GM18858 (cell line): Measurements from ENCODE around the gene GTF2H2C.
A peak's percentile ranks its signal among the peaks of the same experiment; 100 is the strongest.
"Not testable (repeated sequence)": the region's sequence is repeated elsewhere in the genome, so short reads cannot be mapped to it uniquely, and the experiment has no call there.

Experiments
- ATAC-seq: cut with Tn5 transposase; IDR thresholded peaks from one replicate; pipeline ENCODE4 v1.9.1; 2021; ENCODE audit not compliant: unreplicated experiment

The GTF2H2C gene

DNA sequence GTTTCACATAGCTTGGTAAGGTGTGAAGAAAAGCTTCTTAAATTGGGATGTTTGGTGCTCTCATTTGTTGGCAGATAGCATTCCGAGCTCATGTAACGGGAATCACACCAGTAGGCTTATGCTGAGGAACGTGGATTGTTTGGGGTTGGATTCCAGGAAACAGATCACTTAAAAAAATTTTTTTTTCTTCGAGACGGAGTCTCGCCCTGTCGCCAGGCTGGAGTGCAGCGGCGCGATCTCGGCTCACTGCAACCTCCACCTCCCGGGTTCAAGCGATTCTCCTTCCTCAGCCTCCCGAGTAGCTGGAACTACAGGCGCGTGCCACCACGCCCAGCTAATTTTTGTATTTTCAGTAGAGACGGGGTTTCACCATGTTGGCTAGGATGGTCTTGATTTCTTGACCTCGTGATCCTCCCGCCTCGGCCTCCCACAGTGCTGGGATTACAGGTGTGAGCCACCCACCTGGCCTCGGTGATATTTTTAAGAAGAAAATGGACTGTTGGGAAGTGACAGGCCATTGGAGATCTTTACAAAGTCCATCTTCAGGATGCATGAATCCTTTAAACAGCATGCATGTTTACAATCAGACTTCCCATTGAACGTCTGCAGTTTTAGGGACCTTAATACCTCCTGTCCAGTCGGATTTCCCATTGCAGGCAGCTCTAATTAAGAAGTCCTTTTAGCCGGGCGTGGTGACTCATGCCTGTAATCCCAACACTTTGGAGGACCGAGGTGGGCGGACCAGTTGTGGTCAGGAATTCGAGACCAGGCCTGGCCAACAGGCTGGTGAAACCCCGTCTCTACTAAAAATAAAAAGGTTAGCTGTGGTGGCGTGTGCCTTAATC, 818 bp downstream of the GTF2H2C start:
- not testable (repeated sequence) for ATAC-seq

DNA sequence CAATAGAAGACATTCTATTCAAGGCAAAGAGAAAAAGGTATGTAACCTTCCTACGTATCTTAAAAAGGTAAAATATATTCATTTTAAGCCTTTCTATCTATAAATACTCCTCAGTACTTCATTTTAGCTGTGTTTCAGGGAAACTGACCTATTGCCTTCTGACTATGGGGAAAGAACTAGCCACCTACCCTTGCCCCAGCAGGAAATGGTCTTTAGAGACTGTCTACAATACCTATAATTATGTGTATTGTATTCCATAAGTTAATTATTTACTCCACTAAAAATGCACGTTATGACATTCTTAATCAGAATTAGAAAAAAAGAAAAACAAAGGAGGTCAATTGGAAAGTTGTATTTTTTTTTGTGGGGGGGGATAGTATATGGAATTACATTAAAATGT, 6.2 kb downstream of the GTF2H2C start:
- not testable (repeated sequence) for ATAC-seq

DNA sequence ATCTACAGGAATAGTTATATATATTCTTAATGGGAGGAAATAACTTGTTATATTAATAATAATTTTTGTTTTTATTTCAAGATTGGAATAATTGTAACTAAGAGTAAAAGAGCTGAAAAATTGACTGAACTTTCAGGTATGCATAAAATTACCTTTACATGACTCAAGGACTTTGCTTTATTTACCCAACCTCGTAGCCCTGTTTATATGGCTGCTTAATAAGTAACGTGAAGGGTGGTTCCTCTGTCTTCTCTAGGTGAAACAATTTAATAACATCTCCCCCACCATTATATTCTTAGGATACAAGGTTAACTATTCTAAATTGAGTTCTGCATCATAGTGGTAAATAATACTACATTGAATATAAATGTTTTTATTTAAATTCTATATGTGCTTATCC, 8.1 kb downstream of the GTF2H2C start:
- not testable (repeated sequence) for ATAC-seq

DNA sequence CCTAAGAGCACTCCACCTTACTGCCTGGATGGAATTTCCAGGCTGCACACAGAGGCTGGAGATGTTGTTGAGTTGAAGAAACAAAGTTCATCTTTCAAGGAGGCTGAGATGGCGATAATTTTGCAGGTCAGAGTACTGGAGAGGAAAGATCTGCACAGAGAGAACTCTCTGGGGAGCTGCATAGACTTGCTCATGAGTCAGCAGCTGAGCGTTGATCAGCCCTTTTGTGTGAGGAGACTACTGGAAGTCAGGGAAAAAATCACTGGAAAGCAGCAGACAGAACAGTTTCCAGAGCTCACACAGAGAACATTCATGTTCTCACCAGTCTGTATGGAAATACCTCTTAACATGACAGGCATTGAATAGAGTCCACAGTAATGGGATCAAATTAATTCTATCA, 23.4 kb downstream of the GTF2H2C start:
- not testable (repeated sequence) for ATAC-seq

DNA sequence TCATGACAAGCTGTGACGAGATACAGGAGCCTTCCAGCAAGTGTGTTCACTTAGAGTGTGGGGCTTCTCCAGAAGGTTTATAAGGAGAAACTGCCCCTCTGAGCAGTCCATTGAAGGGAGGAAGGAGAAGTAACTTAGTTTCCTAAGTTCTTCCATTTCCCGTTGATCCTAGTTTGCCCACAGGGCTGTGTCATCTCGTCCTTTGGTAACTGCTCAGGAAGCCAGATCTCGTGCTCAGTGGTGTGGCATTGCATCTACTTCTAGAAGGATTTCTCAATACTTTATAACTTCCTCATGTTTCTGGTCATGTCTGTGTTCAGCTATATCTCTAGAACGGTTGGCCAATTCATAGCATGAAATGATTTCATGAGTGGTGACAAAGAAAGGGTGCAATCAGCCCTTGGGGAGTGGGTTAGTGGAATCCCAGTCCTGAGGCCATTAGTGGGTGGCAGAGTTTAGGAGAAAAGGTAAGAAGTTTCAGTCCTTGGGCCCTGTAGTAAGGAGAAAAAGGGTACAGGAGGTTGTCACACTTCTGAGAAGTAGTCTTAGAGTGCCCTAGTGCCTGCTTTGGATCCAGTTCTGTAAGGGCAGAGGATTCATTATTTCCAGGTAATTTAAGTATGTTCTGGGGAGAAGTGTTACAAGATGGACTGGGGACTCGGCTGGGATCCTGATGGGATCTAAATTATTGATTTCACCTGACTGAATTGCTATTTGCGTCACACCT, 36.3 kb downstream of the GTF2H2C start:
- ATAC-seq: not testable (repeated sequence)

DNA sequence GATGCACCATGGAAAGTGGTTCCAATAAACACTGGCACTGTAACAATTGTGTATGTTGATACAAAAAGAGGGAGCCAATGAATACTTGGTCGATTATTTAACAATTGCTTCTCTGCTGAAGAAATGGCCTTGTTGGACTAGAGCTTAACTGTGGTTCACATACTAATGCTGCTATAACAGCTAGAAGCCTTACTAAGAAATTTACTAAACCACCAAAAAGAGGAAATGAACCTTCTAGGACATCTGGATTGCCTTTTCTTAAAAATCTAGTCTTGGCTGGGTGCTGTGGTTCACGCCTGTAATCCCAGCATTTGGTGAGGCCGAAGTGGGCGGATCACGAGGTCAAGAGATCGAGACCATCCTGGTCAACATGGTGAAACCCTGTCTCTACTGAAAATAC, 42.0 kb downstream of the GTF2H2C start:
- ATAC-seq: peak; percentile 95

DNA sequence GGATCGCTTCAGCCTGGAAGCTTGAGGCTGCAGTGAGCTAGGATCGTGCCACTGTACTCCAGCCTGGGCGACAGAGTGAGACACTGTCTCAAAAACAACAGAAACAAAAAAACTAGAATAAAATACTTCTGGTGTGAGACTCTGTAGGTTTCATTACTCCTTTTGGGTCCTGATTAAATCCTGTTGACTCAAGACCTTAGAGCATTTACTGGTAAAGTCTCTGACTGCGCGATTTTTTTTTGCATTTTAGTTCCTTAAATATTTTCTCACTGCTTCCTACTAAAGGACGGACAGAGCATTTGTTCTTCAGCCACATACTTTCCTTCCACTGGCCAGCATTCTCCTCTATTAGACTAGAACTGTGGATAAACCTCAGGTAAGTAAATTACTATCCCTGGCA, 46.8 kb downstream of the GTF2H2C start:
- not testable (repeated sequence) for ATAC-seq

DNA sequence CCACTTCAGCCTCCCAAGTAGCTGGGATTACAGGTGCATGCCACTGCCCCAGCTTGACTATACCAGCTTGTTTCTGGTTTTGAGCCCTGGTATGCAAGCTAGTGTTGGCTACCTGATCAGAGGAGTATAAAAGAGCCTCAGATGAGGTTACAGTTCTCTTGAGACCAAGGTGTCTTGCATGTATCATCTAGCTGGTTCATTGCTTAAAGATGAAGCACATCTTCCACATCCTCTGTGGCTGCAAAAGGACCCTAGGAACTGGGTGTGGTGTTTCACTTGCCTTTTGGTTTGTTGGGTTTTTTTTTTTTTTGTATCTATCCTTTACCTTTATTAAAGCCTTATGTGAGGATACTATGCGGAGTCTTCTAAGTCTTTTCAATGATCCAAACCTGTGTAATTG, 47.8 kb downstream of the GTF2H2C start:
- ATAC-seq: not testable (repeated sequence)

DNA sequence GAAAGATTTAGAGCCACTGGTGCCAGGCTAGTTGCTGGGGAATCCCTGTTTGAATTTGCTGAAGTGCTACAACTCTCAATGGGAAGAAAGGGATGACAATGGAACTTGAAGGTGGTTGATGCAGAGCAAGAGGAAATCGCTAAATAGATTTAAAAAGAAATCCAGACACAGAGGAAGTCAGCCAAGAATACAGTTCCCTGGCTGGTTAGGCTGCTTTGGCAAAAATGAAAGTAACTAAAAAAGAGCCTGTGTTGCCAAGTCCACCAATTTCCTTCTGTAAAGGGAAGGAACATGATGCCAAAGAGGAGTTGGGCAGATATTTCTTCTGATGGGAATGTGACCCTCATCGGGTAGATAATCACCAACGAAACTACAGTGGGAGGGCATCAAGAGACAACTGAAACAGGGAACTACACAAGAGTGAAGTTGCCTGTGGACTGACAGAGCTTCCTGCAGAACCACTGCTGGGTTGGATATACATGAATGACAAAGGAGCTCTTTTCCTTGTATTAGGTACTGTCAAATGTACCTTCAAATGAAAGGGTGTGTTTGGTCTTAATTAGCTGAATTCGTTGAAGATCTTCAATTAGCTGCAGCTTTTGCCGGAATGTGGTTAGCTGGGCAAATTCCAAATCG, 49.0 kb downstream of the GTF2H2C start:
- not testable (repeated sequence) for ATAC-seq

DNA sequence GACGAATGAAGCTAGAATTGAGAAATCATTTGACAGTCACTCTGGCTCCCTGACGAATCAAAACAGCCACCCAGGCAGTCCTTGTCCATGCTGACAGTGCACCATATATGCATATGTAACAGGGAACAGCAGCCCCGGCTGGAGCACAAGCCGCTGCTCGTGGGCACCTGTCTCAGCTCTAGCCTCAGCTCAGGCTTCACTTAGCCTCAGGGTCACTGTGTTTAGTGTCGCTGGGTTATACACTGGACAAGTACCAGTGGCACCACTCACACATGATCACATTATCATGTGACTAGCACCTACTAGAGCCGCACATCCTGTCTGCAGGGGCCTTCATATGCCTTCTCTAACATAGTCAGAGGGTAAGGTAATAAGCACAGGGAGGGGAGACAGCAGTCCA, 54.9 kb downstream of the GTF2H2C start:
- ATAC-seq: not testable (repeated sequence)

DNA sequence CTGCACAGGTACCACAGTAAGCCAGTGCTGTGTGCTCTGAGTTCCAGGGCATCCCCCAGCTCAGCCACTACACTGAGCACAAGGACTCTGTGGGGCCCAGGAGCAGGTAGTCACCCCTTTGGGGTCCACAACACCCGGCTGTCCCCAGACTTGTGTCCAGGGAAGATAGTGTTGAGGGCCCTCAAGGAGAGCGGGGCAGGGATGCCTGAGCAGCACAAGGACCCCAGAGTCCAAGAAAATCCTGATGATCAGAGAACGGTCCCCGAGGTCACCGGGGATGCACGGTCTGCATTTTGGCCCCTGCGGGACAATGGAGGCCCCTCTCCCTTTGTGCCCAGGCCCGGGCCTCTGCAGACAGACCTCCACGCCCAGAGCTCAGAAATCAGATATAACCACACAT, 71.9 kb downstream of the GTF2H2C start:
- ATAC-seq: not testable (repeated sequence)
